ACHN (cell line): Measurements from ENCODE around the gene CNTN5.

Experiments used
- DNase-seq: peaks from one replicate; pipeline ENCODE4 v3.0.0-alpha.2; 2015
- in situ Hi-C: cut with HindIII; loops from 2 replicates; pipeline ENCODE4 v1.10.0; 2017; ENCODE audit warnings: low sequenced_read_pairs, low pct_ligation_motif_present, low pct_unique_long_range_greater_than_20kb

The CNTN5 gene

DNA sequence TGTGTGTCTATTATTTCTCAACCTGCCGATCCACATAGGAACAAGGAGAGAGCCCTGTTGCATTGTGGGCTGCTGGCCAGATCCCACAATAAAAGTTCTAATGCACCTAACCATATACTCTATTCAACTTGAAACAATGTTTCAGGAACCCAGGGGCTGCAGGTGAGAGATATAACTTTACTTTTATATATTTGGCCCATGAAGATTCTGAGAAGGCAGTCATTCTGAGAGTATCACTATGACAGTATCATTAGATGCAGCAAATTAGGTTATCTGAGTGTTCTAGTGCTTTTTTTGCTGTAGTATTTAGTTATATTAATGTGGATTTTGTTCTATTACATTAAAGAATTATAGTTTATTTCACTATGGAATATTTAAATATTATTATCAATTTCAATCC is 1011.2 kb downstream of the CNTN5 start:
- in situ Hi-C loops, result no loop called here
- no peak for DNase-seq

DNA sequence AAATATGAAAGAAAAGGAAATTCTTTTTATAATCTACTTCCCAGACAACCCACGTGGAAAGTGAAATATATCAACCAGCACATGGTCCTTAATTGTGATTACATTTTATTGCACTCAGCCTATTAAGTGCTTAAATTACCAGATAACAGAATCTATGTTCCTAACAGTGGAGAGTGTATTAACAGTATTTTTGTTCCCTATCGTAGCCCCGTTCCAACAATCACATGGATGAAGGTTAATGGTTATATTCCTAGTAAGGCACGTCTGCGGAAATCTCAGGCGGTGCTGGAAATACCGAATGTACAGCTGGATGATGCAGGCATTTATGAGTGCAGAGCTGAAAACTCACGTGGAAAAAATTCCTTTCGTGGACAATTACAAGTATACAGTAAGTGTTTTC is 1040.3 kb downstream of the CNTN5 start:
- in situ Hi-C loops, result no loop called here
- DNase-seq, result no peak

DNA sequence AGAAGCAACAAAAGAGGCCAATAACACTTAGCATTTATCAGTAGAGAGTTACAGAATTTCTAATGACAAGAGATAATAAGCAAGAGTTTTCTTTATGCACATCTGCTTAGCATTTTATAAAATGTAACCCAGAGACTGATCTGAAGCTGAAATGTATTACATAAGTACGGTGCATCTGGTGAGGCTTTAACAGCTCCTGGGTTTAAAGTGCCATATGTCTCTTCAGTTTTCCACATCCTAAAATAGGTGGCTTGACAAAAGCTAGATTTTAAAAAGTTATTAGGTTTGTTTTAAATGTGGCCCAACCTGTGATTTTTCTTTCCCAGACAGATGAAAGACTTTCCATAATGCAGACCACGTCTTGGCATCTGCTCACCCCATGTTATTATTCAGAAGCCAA is 1045.7 kb downstream of the CNTN5 start:
- DNase-seq, result no peak
- in situ Hi-C loops, result no loop called here

DNA sequence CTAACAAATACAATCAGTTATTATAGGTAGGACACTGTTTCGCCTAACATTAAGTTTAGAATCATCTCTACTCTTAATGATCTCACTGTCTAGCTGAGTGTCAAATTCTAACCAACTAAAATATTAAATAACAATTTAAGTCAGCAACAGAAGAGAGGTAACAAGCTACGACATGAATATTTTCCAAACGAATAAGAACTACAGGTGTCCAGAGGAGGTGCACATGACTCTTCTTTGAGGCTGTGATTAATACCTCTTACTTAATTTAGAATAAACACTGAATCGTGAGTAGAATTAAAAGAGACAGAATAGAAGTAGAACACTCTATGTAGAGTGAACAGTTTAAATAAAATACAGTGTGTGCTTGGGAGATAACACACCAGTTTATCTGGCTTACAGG is 1047.4 kb downstream of the CNTN5 start:
- in situ Hi-C loops, result no loop called here
- DNase-seq, result no peak

DNA sequence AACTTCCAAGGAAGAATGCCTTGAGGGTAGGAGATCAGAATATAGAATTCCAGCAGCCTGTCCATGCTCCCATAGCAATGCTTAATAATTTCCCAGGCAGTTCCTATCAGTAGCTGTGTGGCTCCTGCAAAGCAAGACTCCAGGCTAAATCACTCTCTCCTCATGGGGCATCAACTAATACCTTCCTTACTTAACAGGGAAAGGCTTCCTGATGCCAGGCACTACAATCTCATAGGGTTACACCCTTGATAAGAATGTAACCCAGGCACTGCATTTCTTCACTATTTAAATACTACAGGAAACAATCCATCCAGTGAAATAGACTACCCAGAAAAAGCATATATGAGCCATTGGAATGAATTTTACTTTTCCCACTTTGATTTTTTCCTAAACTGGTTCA is 1051.4 kb downstream of the CNTN5 start:
- in situ Hi-C loops, result no loop called here

DNA sequence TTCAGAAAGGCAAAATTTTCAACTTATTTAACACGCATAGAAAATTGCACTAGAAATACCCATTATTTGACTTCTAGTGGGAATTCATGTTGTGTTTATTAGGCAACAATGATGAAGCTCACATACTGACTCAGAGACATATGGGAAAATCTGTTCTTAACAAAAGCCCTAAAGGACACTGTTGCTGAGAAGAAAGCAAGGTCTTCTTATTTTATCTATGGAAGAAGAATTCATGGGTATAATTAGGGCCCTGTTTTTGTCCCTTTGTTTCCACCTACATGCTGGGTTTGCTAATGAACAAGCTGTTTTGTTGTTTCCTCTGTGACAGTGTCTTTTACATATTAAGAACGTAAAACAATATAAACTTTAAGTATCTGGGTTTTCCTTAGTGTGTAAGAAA is 1059.6 kb downstream of the CNTN5 start:
- no peak for DNase-seq
- in situ Hi-C loops, result no loop called here

More for the DNA sequence above, 1051.4 kb downstream of the CNTN5 start:
- DNase-seq, result no peak

DNA sequence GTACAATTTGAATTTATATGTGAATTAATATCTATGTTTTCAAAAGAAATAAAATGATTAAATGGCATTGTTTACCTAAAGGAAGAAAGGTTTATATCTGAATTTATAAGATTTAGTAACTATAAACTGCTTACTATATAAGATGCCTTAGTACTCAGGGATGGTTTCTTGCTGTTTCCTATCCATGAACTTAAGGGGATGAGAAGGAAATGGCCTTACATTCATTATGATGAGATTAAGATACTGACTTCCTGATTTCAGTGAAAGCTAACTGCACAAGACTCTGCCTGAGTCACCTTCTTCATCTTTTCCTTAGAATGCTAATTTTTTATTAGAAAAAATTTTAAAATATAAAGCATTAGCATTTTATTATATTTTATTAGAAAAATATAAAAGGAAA is 1060.1 kb downstream of the CNTN5 start:
- DNase-seq, result no peak
- in situ Hi-C loops, result no loop called here

DNA sequence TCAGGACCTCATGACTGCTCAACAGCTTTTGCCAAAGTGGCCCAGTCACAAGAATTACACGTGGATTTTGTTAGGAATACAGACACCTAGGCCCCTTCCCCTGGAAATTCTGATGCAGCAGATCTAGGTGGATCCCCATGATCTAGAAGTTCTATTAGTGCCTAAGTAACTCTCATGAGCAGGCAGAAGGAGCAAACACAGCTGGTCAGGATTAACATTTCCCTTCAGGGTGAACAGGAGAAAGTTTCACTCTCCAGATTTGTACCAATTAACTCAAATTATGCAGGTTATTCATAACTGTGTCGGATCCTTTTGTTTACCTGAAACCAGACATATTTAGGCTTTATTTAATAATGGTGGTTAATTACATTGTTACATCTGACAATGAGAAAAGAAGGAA is 1072.9 kb downstream of the CNTN5 start:
- DNase-seq, result no peak
- in situ Hi-C loops, result no loop called here

DNA sequence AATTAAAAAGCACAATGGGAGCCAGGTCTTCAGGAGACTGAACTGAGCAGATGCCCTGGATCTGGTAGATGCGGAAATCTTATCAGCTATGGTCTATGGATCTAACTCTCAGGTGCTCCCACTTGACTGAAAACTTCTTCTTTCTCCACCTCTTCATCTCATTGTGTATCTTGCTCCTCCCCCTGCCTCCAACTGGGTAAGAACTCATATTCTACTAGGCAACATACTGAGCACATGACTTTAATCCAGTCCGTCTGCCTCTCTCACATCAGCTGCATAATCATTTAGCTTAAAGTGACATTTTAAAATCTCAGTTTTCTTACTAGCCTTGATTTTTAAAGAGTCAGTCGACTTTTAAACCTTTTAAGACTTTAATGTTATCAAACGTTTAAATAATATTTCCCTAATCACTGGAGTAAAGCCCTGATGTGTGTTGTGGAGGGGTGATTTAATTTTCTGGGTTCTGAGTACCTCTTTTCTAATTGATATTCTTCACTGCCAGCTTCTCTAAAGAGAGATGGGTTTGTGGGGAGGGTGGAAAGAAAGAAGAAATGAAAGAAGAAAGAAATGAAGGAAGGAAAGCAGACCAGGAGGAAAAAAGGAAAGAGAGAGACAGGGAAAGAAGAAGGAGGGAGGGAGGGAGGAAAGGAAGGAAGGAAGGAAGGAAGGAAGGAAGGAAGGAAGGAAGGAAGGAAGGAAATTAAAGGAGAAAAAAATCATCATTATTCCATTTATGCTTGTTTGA is 1073.5 kb downstream of the CNTN5 start:
- DNase-seq, result no peak
- in situ Hi-C loops, result no loop called here

DNA sequence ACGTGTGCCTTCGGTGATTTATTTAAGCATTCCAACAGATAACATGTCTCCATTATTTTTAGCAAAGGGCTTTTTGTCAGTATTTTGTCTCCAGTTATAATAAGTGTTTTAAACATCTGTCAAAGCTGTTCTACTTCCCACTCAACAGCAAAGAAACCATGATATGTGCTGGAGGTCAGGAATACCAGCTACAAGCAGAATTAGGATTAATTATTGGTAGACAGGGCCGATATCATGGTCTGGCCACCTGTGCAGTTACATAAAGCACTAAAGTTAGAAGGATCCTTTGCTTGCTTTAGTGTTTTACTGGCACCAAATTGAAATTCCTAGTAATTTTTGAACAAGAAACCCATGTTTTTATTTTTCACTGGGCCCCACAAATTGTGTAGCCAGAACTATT is 1075.1 kb downstream of the CNTN5 start:
- no peak for DNase-seq
- in situ Hi-C loops, result no loop called here

DNA sequence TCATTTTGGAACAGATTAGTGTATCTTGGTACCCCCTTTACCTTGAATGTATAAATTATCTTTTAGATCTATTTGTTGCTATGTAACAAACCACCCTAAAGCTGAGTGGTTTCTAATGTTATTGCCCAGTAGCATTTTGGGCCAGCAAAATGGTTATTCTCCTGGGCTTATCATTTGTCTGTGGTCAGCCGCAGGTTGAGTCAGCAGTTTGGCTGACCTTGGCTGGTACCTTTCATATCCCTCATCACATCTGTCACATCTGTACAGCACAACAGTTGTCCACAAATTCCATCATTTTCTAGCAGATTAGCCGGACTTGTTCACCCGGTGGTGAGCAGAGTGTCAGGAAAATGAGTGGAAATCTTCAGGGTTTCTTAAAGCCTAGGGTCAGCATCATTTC is 1077.8 kb downstream of the CNTN5 start:
- in situ Hi-C loops, result no loop called here
- no peak for DNase-seq

DNA sequence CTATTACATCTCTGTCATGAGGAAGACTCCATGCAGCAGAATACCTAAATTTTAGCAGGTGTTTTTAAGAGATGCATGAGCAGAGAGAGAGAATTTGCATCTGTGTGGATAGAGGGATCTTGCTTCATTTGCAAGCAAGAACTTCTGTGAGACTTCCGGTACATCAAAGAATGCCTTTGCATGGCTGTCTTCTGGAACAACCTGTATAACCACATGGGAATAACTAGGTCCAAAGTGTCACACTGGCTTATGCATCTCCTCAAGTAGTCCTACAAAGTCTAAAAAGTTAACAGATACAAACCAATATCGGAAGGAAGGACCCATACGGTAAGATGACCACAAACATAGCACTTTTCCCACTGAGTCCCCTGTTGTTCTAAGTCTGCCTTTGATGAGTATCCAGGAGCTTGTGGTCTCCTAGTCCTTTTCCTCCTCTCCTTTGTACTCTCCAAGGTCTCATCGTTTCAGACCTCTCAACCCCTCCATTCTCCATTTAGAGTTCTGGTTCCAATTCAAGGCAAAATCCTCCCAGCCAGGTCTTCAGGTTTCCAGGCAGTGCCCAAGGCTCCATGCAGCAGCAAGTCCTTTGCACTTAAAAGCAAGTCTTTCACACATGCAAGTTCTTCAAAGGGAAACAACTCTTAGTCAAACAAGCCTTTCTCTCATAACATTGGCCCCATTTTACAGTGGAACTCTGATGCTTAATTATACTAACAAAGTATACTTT is 1084.7 kb downstream of the CNTN5 start:
- no peak for DNase-seq
- in situ Hi-C loops, result no loop called here

DNA sequence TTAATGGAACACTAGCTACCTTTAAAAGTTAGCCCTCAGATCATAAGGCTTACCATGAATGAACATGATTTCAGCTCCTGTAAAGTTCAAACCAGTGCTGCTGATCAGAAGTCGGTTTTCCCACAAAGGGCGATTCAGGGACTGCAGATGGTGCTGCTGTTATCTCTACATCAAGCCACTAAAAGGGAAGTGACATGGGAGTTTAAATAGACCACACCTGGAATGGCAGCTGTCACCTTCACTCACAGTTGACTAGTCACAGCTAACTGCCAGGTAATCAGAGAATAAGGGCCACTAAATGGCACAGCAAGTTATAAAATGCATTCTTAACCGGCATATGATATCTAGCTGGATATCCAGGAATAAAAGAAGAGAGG is 1085.2 kb downstream of the CNTN5 start:
- in situ Hi-C loops, result no loop called here
- DNase-seq, result no peak

DNA sequence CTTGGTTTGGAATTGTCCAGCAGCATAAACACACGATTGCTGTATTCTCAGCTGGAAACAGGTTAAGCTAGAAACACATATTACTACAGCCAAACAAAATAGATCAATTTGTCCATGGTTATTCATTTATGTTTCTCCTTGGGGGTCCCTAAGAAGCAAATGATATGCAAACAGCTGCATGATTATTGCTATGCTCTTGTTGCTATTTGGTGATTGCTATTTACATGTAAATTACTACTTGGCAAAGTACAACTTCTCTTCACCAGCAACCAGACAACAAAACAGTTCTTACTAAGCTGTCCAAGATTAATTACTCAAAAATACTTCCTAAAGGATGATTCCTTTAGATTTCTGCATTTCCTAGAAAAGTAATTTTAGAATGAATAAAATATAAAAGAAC is 1098.4 kb downstream of the CNTN5 start:
- in situ Hi-C loops, result no loop called here
- no peak for DNase-seq

DNA sequence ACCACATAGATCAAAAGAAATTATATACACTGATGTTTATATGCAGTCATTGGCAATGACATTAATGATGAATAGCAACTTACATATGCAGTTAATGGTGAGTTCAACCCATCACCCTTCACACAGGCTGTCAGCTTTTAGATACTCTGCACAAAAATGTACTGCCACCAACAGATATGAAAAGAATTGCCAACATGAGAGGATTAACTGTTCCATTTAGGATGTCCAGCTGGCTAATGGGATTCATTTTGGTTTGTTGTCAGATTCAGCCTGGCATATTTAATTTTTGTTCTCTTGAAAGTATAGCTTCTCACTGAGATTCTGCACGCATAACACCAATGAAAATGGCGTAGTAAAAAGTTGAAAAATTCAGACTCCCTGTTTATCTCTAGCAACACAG is 1112.4 kb downstream of the CNTN5 start:
- in situ Hi-C loops, result no loop called here
- DNase-seq, result no peak

DNA sequence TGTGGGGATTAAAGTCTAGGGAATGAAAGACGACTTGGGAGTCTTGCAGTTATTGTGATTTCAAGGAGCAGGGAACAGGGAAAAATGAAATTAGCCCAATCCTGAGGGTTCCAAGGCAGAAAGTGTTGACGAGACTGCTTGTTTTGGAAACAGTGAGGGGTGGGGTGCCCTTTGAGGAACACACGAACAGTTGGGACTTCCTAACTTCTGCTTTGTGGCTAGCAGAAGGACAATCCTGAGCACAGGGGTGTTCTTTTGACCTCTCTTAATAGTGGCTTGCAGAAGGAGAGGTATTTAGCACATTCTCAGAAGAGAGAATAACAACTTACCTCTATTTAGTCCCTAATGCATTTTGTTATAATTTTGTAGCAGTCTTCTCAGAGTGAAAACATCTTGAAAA is 1120.5 kb downstream of the CNTN5 start:
- no peak for DNase-seq
- in situ Hi-C loops, result no loop called here

DNA sequence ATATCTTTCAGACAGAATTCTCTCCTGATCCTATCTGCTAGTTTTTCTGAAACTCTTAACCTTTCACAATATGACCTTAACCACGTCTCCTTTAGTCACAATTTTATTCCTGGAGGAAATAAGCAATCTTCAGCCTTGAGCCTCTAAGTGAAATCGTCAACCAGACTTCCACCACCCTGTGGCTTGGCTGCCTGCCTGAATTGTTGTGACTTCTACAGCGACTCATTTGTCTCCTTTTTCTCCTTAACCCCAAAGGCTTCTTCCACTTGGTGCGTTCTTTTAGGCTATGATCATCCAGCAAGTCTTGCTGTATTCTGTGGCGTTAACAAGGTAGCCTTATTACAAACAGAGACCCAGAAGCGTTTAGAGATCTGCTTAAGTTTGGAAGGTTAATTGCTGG is 1131.2 kb downstream of the CNTN5 start:
- peak; percentile 72 for DNase-seq

DNA sequence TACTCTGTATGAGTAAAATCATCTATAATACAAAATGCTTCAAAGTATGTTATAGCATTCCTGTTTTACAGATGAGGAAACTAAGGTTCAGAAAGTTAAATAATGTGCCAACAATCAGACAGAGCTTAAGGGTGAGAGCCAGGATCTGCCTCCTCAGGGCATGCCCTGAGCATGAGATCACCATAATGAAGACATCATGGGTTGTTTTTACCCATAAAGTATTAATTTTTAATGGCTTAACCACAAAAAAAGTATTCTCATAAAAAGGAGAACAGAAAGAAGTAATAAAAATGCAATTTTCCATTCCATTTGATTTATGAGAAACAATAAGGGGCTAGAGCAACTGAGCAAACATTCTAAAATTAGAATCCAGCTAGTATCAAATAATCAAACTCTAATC is 1132.0 kb downstream of the CNTN5 start:
- peak; percentile 51 for DNase-seq
- in situ Hi-C loops, result no loop called here

More for the DNA sequence above, 1131.2 kb downstream of the CNTN5 start:
- in situ Hi-C loops, result no loop called here

DNA sequence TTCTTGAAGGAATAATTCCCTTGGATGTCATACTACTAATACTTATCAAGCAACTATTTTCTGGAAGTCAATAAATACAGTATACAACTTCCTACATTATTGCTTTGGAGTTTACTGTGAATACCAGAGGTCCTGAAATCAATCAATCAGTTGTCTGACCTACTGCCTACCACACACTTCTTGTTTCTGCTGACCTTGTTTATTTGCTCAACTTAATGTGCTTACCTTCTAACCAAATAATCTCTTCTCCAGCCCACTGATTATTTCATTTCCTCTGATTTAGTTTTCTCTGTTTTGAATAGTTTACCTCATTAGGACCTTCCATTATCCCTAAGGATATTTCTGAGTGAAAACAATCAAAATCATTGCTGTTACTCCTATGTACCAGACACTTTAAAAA is 1142.7 kb downstream of the CNTN5 start:
- in situ Hi-C loops, result no loop called here
- DNase-seq, result no peak

DNA sequence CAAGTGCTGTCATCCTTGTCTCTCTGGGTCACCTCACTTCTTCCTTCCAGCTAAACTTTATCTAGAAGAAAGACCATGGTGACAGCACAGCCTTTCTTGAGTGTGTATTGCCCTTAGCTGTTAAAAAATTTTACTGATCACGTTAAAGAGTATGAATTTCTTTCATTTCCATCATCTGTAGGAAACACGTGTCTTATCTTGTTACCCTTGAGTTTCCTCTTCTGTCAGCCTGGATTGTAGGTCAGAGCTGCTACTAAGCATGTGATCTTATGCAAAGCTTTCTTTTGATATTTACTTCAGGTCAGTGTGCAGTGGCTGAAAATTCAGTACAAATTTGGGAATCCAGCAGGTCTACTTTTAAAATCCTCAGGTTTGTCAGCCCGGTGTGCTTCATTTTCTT is 1154.1 kb downstream of the CNTN5 start:
- in situ Hi-C loops, result no loop called here
- no peak for DNase-seq
